Effector CD8-positive, alpha-beta T cell (primary cell): ENCODE data around the gene TANK.
"Not testable (repeated sequence)": the region's sequence is repeated elsewhere in the genome, so short reads cannot be mapped to it uniquely, and the experiment has no call there.

Source experiments
- DNase-seq: peaks from one replicate; lab custom pipeline; 2025; lab: John Stamatoyannopoulos, UW

The TANK gene

DNA sequence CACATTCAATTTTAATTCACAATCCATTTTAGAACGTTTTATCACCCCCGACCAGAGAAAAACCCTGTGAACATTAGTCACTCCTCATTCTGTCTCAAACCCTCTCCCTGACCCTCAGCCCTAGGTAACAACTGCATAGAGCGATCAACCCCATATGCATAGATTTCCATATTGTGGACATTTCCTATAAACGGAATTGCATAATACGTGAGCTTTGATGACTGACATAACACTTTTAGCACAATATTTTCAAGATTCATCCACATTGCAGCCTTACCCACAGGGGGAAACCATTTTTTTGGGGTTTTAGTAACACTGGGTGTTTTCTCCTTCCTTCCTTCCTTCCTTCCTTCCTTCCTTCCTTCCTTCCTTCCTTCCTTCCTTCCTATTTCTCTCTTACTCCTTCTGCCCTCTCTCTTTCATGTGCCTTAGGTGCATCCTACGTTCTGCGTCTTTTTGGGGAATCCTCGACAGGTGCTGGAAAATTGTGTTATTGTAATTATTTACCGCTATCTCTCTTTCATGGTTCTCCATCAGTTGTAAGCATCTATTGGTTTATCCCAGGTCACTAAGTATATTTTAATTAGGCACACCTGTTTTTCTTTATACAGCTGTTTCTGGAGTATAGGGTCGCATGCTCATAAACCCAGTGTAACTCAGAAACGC lies 118.5 kb downstream of the TANK start:
- DNase-seq: not testable (repeated sequence)

GRCh38 chr2:161279230-161279815 lies 119.1 kb downstream of the TANK start:
- not testable (repeated sequence) for DNase-seq

GRCh38 chr2:161280906-161281323 lies 120.7 kb downstream of the TANK start:
- not testable (repeated sequence) for DNase-seq

- not testable (repeated sequence) for DNase-seq
Measured at GRCh38 chr2:161281615-161282310, 121.5 kb downstream of the TANK start.

- DNase-seq: not testable (repeated sequence)
Measured at GRCh38 chr2:161282311-161282644, 122.0 kb downstream of the TANK start.

DNA sequence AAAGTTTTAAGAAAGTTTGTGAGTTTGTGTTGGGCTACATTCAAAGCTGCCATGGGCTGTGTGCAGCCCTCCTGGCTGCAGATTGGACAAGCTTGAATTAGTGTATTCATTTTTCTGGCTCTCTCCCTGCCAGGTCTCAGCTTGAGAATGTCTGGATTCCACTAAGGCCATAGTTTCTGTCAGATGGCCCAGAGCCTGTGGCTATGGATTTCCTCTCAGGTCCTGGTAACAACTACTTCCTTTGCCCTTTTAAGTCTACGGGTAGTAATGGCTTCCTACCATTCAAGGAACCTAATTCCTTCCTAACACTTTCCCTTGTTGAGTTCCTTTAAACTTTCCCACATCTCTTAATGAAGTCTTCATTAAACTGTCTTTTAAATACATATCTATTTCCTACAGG lies 123.7 kb downstream of the TANK start:
- DNase-seq: no peak
